Stimulated activated memory B cell treated with anti-CD40 and anti-IgM and Interleukin-4, amounts not matched to agents 10 μg/mL and 1 μg/mL and 100 μg/mL, for 72 hours (primary cell): ENCODE measurements around the gene NRN1L.
"Not testable (repeated sequence)": the region's sequence is repeated elsewhere in the genome, so short reads cannot be mapped to it uniquely, and the experiment has no call there.

Experiments
- ATAC-seq: fragments of 150-1000 bp; cut with Tn5 transposase; 2 replicates; pipeline ENCODE4 v1.10.0; 2021
- H3K27ac Mint-ChIP-seq: one replicate; pipeline ENCODE4 v1.8.0; 2022; ENCODE audit warnings: mild to moderate bottlenecking, mixed read lengths
- H3K27me3 Mint-ChIP-seq: one replicate; pipeline ENCODE4 v1.8.0; 2022; ENCODE audit warnings: mixed read lengths
- H3K36me3 Mint-ChIP-seq: one replicate; pipeline ENCODE4 v1.8.0; 2022; ENCODE audit warnings: mixed read lengths
- H3K4me1 Mint-ChIP-seq: one replicate; pipeline ENCODE4 v1.8.0; 2022; ENCODE audit warnings: mixed read lengths
- H3K4me3 Mint-ChIP-seq: one replicate; pipeline ENCODE4 v1.8.0; 2022; ENCODE audit warnings: mild to moderate bottlenecking, moderate library complexity, mixed read lengths
- H3K9me3 Mint-ChIP-seq: one replicate; pipeline ENCODE4 v1.8.0; 2022; ENCODE audit warnings: mixed read lengths

Gene NRN1L

GRCh38 chr16:67915496-67915769 is 30.7 kb downstream of the NRN1L start:
- not testable (repeated sequence) for H3K27me3 Mint-ChIP-seq, H3K4me3 Mint-ChIP-seq, H3K9me3 Mint-ChIP-seq, H3K27ac Mint-ChIP-seq, ATAC-seq
- H3K36me3 Mint-ChIP-seq: peaks cover 35% of the 10 kb centered on the region
- H3K4me1 Mint-ChIP-seq: peaks cover 26% of the 10 kb centered on the region

- no peak for ATAC-seq
- no peak overlapping the region for H3K4me3 Mint-ChIP-seq
Measured at GRCh38 chr16:67915831-67916723, 31.4 kb downstream of the NRN1L start.

DNA sequence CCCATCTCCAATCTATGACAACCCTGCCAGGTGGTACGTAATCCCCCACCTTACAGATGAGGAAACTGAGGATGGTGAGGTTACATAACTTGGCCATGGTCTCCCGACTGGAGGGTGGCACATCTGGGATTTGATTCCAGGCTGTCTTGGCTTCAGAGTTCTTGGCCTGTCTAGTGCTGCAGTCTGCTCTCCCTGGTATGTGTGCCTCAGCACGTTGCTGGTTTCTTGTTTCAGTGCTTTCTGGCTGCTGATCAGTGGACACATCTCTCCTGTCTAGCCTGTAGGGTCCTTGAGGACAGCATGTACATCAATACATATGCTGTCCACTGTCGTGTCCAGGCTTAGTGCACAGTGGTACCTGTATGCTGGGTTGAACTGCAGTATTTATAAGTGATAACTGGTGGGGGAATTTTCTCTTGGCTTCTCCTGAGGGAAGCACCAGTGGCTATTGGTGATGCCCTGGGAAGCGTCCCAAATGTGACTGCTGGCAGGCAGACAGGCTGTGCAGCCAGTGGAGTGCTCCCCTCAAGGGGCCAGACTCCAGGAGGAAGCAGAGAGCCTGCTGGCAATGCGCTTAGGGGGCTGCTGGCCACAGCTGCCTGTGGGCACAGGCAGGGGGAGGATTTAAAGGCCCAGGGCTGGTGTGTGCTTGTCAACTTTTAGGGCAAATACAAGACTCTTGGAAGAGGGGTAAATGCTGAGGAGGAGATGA is 32.6 kb downstream of the NRN1L start:
- Mint-ChIP-seq H3K36me3 (peaks cover 27% of the 10 kb centered on the region), H3K4me3 (no peak overlapping the region), H3K27ac (peak overlapping the region; percentile 15), H3K4me1 (peaks cover 36% of the 10 kb centered on the region), H3K9me3 (no peaks in the 10 kb centered on the region), H3K27me3 (no peaks in the 10 kb centered on the region)
- ATAC-seq: no peak

More at GRCh38 chr16:67915831-67916723, 31.4 kb downstream of the NRN1L start:
- peaks cover 35% of the 10 kb centered on the region for H3K36me3 Mint-ChIP-seq
- H3K4me1 Mint-ChIP-seq: peaks cover 29% of the 10 kb centered on the region
- H3K27me3 Mint-ChIP-seq: no peaks in the 10 kb centered on the region
- H3K27ac Mint-ChIP-seq: peak overlapping the region; percentile 16
- H3K9me3 Mint-ChIP-seq: no peaks in the 10 kb centered on the region

DNA sequence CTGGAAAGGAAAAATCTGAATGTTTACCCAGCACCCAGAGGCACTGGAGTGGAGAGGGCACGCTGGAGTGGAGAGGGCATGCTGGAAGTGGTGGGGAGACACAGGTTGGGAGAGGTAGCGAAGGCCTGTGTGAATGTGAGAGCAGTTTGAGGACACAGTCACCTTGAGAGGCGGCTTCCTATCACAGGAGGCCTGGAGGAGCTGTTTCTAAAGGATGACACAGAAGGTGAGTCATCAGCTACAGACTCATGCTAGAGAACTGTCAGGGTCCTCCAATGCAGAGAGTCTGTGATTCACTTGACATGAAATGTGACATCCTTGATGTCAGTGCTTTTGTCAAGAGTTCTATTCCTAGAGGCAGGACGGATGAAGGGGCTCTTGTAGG is 33.2 kb downstream of the NRN1L start:
- no peaks in the 10 kb centered on the region for H3K27me3 Mint-ChIP-seq
- no peak overlapping the region for H3K4me3 Mint-ChIP-seq
- peaks cover 26% of the 10 kb centered on the region for H3K36me3 Mint-ChIP-seq
- peak overlapping the region; percentile 15 for H3K27ac Mint-ChIP-seq
- H3K4me1 Mint-ChIP-seq: peaks cover 37% of the 10 kb centered on the region
- no peaks in the 10 kb centered on the region for H3K9me3 Mint-ChIP-seq
- no peak for ATAC-seq

- Mint-ChIP-seq H3K27ac (no peak overlapping the region), H3K27me3 (no peaks in the 10 kb centered on the region), H3K36me3 (peaks cover 24% of the 10 kb centered on the region), H3K9me3 (no peaks in the 10 kb centered on the region), H3K4me3 (no peak overlapping the region), H3K4me1 (peaks cover 47% of the 10 kb centered on the region)
- no peak for ATAC-seq
Measured at GRCh38 chr16:67919622-67920221, 35.0 kb downstream of the NRN1L start.

GRCh38 chr16:67922221-67922620 is 37.5 kb downstream of the NRN1L start:
- H3K4me1 Mint-ChIP-seq: peaks cover 49% of the 10 kb centered on the region
- no peak for ATAC-seq
- H3K27ac Mint-ChIP-seq: no peak overlapping the region
- no peak overlapping the region for H3K4me3 Mint-ChIP-seq
- no peaks in the 10 kb centered on the region for H3K27me3 Mint-ChIP-seq
- H3K36me3 Mint-ChIP-seq: peaks cover 9% of the 10 kb centered on the region
- no peaks in the 10 kb centered on the region for H3K9me3 Mint-ChIP-seq

DNA sequence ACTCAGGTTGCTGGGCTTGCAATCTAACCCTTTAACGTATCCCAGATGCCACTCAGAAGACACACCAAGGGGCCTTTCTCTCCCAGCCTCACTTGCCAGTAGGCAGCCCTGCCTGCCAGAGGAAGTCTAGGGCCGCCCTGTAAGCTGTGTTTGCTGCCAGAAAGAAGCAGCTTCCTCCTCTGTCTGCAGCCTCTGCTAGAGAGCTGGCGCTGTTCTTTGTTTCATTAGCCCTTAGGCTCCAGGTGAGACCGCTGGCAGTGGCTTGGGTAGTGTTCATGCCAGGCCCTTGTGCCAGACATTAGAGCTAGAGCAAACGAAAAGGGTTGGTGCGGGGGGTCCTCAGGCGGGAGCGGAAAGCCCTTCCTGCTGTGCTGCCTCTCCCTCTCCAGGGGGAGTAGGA is 38.1 kb downstream of the NRN1L start:
- Mint-ChIP-seq H3K4me3 (no peak overlapping the region), H3K4me1 (peaks cover 44% of the 10 kb centered on the region), H3K36me3 (peaks cover 5% of the 10 kb centered on the region), H3K27ac (no peak overlapping the region), H3K27me3 (no peaks in the 10 kb centered on the region), H3K9me3 (no peaks in the 10 kb centered on the region)
- ATAC-seq: no peak

- peaks cover 9% of the 10 kb centered on the region for H3K36me3 Mint-ChIP-seq
- H3K4me1 Mint-ChIP-seq: peaks cover 47% of the 10 kb centered on the region
- no peak overlapping the region for H3K27ac Mint-ChIP-seq
- ATAC-seq: no peak
- no peak overlapping the region for H3K4me3 Mint-ChIP-seq
- H3K9me3 Mint-ChIP-seq: no peaks in the 10 kb centered on the region
- no peaks in the 10 kb centered on the region for H3K27me3 Mint-ChIP-seq
Measured at GRCh38 chr16:67923414-67924116, 38.9 kb downstream of the NRN1L start.

- Mint-ChIP-seq H3K4me1 (peaks cover 49% of the 10 kb centered on the region), H3K27me3 (no peaks in the 10 kb centered on the region), H3K4me3 (no peak overlapping the region), H3K27ac (no peak overlapping the region), H3K9me3 (no peaks in the 10 kb centered on the region), H3K36me3 (peaks cover 10% of the 10 kb centered on the region)
- no peak for ATAC-seq
Measured at GRCh38 chr16:67924140-67924906, 39.6 kb downstream of the NRN1L start.

- peak; percentile 5 for ATAC-seq
- Mint-ChIP-seq H3K27me3 (no peaks in the 10 kb centered on the region), H3K27ac (peak overlapping the region; percentile 74), H3K36me3 (peaks cover 13% of the 10 kb centered on the region), H3K9me3 (no peaks in the 10 kb centered on the region), H3K4me3 (no peak overlapping the region), H3K4me1 (peaks cover 44% of the 10 kb centered on the region)
Measured at GRCh38 chr16:67926181-67926750, 41.6 kb downstream of the NRN1L start.

DNA sequence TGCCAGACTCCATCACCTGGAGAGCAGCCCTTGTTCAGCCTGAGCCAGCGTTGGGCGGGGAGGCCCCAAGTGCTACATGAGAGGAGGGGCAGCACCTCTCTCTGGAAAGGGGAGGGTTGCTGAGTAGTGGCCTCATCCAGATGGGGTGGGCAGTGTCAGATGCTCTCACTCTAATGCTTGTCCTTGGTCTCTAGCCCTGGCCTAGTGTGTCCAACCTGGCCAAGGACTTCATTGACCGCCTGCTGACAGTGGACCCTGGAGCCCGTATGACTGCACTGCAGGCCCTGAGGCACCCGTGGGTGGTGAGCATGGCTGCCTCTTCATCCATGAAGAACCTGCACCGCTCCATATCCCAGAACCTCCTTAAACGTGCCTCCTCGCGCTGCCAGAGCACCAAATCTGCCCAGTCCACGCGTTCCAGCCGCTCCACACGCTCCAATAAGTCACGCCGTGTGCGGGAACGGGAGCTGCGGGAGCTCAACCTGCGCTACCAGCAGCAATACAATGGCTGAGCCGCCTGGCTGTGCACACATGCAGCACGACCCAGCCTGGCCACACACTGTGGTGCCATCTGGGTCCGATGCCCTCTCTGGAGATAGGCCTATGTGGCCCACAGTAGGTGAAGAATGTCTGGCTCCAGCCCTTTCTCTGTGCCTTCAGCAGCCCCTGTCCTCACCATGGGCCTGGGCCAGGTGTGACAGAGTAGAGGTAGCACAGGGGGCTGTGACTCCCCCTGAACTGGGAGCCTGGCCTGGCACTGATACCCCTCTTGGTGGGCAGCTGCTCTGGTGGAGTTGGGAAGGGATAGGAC is 42.7 kb downstream of the NRN1L start:
- Mint-ChIP-seq H3K27me3 (no peaks in the 10 kb centered on the region), H3K4me1 (peaks cover 37% of the 10 kb centered on the region), H3K4me3 (no peak overlapping the region), H3K36me3 (peaks cover 23% of the 10 kb centered on the region), H3K9me3 (no peaks in the 10 kb centered on the region), H3K27ac (peak overlapping the region; percentile 74)
- ATAC-seq: no peak

- H3K27me3 Mint-ChIP-seq: no peaks in the 10 kb centered on the region
- ATAC-seq: no peak
- no peak overlapping the region for H3K27ac Mint-ChIP-seq
- H3K9me3 Mint-ChIP-seq: no peaks in the 10 kb centered on the region
- peaks cover 30% of the 10 kb centered on the region for H3K36me3 Mint-ChIP-seq
- peaks cover 37% of the 10 kb centered on the region for H3K4me1 Mint-ChIP-seq
- H3K4me3 Mint-ChIP-seq: no peak overlapping the region
Measured at GRCh38 chr16:67928147-67928546, 43.5 kb downstream of the NRN1L start.

DNA sequence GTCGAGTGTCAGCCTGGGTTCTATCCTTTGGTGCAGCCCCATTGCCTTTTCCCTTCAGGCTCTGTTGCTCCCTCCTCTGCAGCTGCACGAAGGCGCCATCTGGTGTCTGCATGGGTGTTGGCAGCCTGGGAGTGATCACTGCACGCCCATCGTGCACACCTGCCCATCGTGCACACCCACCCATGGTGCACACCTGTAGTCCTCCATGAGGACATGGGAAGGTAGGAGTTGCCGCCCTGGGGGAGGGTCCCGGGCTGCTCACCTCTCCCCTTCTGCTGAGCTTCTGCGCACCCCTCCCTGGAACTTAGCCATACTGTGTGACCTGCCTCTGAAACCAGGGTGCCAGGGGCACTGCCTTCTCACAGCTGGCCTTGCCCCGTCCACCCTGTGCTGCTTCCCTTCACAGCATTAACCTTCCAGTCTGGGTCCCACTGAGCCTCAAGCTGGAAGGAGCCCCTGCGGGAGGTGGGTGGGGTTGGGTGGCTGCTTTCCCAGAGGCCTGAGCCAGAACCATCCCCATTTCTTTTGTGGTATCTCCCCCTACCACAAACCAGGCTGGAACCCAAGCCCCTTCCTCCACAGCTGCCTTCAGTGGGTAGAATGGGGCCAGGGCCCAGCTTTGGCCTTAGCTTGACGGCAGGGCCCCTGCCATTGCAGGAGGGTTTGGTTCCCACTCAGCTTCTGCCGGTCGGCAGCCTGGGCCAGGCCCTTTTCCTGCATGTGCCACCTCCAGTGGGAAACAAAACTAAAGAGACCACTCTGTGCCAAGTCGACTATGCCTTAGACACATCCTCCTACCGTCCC is 44.1 kb downstream of the NRN1L start:
- no peaks in the 10 kb centered on the region for H3K27me3 Mint-ChIP-seq
- H3K4me1 Mint-ChIP-seq: peaks cover 40% of the 10 kb centered on the region
- ATAC-seq: peak; percentile 84
- no peaks in the 10 kb centered on the region for H3K9me3 Mint-ChIP-seq
- peaks cover 36% of the 10 kb centered on the region for H3K36me3 Mint-ChIP-seq
- no peak overlapping the region for H3K4me3 Mint-ChIP-seq
- H3K27ac Mint-ChIP-seq: no peak overlapping the region
